Endothelial cell of umbilical vein (primary cell): ENCODE data around the gene MAML2. TPM values are rescaled to one million over a fixed set of nuclear protein-coding genes. Genes with fewer than 3 reads are reported as not detected.

ENCODE experiments used
- BruUV-seq: library from RNA; stranded (reverse); fragments of 400-500 nt; replicated peaks from 2 replicates; lab custom pipeline; 2021; lab: Mats Ljungman, UMichigan
- CTCF ChIA-PET: fragments of 300-600, 350-600 bp; sonication (Branson Sonifier 250); formaldehyde crosslinking; loops from one replicate; lab custom pipeline; 2021; ENCODE audit warnings: antibody characterized with exemption, inconsistent platforms; lab: Charles Lee
- POLR2A ChIA-PET: fragments of 300-600, 350-600 bp; sonication (Branson Sonifier 250); formaldehyde crosslinking; loops from one replicate; lab custom pipeline; 2021; ENCODE audit warnings: antibody characterized with exemption, inconsistent platforms; lab: Charles Lee
- DNase-seq: peaks from one replicate; pipeline ENCODE4 v3.0.0-alpha.2; 2011; ENCODE audit warnings: low read depth, low spot score
- FAIRE-seq: peaks from 2 replicates; lab custom pipeline; 2011; peaks lifted over from hg19 to GRCh38; lab: Jason Lieb, UNC
- H2AFZ ChIP-seq: 2 replicates; pipeline ENCODE4 v1.6.0; 2012; ENCODE audit warnings: low read depth, low read length, control low read depth, inconsistent platforms
- H3K27ac ChIP-seq: 2 replicates; pipeline ENCODE4 v1.5.1; 2011; ENCODE audit warnings: low read depth, mild to moderate bottlenecking, control low read depth, low read length, moderate library complexity; ENCODE audit not compliant: insufficient read depth
- H3K27me3 ChIP-seq, 2 experiments: 2 replicates each; pipeline versions ENCODE4 v1.6.0 to v1.6.1; 2011; ENCODE audit warnings: low read length in 2 of 2, mixed read lengths in 1 of 2; ENCODE audit not compliant: control insufficient read depth in 2 of 2, insufficient read depth in 2 of 2
- H3K36me3 ChIP-seq, 2 experiments: 2 replicates in 1 of 2; 3 replicates in 1 of 2; pipeline ENCODE4 v1.5.1; 2011; ENCODE audit warnings: low read length in 2 of 2, mild to moderate bottlenecking in 1 of 2, moderate library complexity in 1 of 2; ENCODE audit not compliant: control insufficient read depth in 2 of 2, insufficient read depth in 2 of 2; ENCODE audit errors: extremely low read depth in 1 of 2
- H3K4me1 ChIP-seq: 3 replicates; pipeline ENCODE4 v1.5.1; 2011; ENCODE audit warnings: mild to moderate bottlenecking, low read length; ENCODE audit not compliant: control insufficient read depth, insufficient read depth; ENCODE audit errors: extremely low read depth
- H3K4me2 ChIP-seq: 2 replicates; pipeline ENCODE4 v1.6.1; 2011; ENCODE audit warnings: low read length, control low read depth, mixed read lengths; ENCODE audit not compliant: insufficient read depth
- H3K4me3 ChIP-seq, 3 experiments: fragments of 200-600 bp in 1 of 3; sonication (generic), shearing (Covaris generic) in 1 of 3; replicated peaks in 1 of 3; 2 replicates each; pipeline ENCODE4 v1.5.1; 2011 to 2016; ENCODE audit warnings: control low read depth in 3 of 3, low read length in 3 of 3, mild to moderate bottlenecking in 2 of 3, inconsistent platforms in 1 of 3, low read depth in 1 of 3, moderate library complexity in 1 of 3; ENCODE audit not compliant: insufficient read depth in 1 of 3
- H3K79me2 ChIP-seq: 2 replicates; pipeline ENCODE4 v1.6.0; 2012; ENCODE audit warnings: low read length, inconsistent platforms; ENCODE audit not compliant: control insufficient read depth, insufficient read depth
- H3K9ac ChIP-seq: replicated peaks from 2 replicates; pipeline ENCODE3; 2011; ENCODE audit warnings: low read length, control low read depth; ENCODE audit not compliant: insufficient read depth; ENCODE audit errors: extremely low read depth
- H3K9me1 ChIP-seq: replicated peaks from 3 replicates; pipeline ENCODE4 v1.6.0; 2011; ENCODE audit warnings: mild to moderate bottlenecking, low read length; ENCODE audit not compliant: control insufficient read depth, insufficient read depth; ENCODE audit errors: extremely low read depth
- H3K9me3 ChIP-seq: replicated peaks from 2 replicates; pipeline ENCODE4 v1.5.1; 2012; ENCODE audit warnings: low read length, inconsistent platforms; ENCODE audit not compliant: control insufficient read depth, insufficient read depth
- H4K20me1 ChIP-seq: replicated peaks from 2 replicates; pipeline ENCODE3; 2011; ENCODE audit warnings: mild to moderate bottlenecking, low read length; ENCODE audit not compliant: control insufficient read depth, insufficient read depth; ENCODE audit errors: extremely low read depth
- EZH2 ChIP-seq: IDR thresholded peaks from 2 replicates; pipeline ENCODE4 v1.6.1; 2012; ENCODE audit warnings: borderline replicate concordance, low read depth, mild to moderate bottlenecking, moderate library complexity, low read length, inconsistent platforms; ENCODE audit not compliant: severe bottlenecking
- FOS ChIP-seq: IDR thresholded peaks from 2 replicates; pipeline ENCODE4 v1.6.1; 2011; ENCODE audit warnings: mild to moderate bottlenecking, low read length, moderate library complexity, borderline replicate concordance; ENCODE audit not compliant: insufficient read depth
- GATA2 ChIP-seq: IDR thresholded peaks from 2 replicates; pipeline ENCODE4 v1.7.0; 2011; ENCODE audit warnings: low read depth, mild to moderate bottlenecking, moderate library complexity, mixed read lengths, low read length; ENCODE audit not compliant: insufficient read length, insufficient read depth
- JUN ChIP-seq: IDR thresholded peaks from 2 replicates; pipeline ENCODE4 v1.6.1; 2011; ENCODE audit warnings: borderline replicate concordance, low read depth; ENCODE audit not compliant: insufficient read length, insufficient read depth
- MYC ChIP-seq: IDR thresholded peaks from one replicate; pipeline ENCODE4 v1.6.1; 2011; ENCODE audit warnings: mild to moderate bottlenecking, low read depth, low read length
- POLR2AphosphoS5 ChIP-seq: IDR thresholded peaks from 2 replicates; pipeline ENCODE4 v1.6.1; 2012; ENCODE audit warnings: low read depth, mild to moderate bottlenecking, control low read depth, low read length, moderate library complexity; ENCODE audit not compliant: insufficient read depth
- dilution Hi-C: fragments of 300-500 bp; cut with MboI; formaldehyde crosslinking; loops from one replicate; pipeline ENCODE4 v1.15.0; 2019; ENCODE audit warnings: low sequenced_read_pairs; ENCODE audit not compliant: extremely low pct_ligation_motif_present
- intact Hi-C: fragments of 100-400 bp; cut with micrococcal nuclease; formaldehyde crosslinking; loops from one replicate; pipeline ENCODE4 v1.10.0; 2022
- polyA plus RNA-seq, 4 experiments: library from polyadenylated mRNA; depleted of rRNA in 3 of 4; stranded (reverse) in 3 of 4; unstranded in 1 of 4; fragments of >200 nt; gene quantifications; 2 replicates each; pipeline versions ENCODE4 v1.2.1 to v1.2.3, GENCODE V29; 2011 to 2012; ENCODE audit warnings: missing spikeins in 1 of 4
- total RNA-seq: library from RNA; stranded (reverse); gene quantifications from 2 replicates; pipeline ENCODE4 v1.2.3, GENCODE V29; 2021

Gene MAML2
- total and polyA plus RNA-seq, 2 donors (not counting 3 experiments of a cell fraction or from before 2014, with no cell fraction given), result 12.4 to 16.8 TPM

DNA sequence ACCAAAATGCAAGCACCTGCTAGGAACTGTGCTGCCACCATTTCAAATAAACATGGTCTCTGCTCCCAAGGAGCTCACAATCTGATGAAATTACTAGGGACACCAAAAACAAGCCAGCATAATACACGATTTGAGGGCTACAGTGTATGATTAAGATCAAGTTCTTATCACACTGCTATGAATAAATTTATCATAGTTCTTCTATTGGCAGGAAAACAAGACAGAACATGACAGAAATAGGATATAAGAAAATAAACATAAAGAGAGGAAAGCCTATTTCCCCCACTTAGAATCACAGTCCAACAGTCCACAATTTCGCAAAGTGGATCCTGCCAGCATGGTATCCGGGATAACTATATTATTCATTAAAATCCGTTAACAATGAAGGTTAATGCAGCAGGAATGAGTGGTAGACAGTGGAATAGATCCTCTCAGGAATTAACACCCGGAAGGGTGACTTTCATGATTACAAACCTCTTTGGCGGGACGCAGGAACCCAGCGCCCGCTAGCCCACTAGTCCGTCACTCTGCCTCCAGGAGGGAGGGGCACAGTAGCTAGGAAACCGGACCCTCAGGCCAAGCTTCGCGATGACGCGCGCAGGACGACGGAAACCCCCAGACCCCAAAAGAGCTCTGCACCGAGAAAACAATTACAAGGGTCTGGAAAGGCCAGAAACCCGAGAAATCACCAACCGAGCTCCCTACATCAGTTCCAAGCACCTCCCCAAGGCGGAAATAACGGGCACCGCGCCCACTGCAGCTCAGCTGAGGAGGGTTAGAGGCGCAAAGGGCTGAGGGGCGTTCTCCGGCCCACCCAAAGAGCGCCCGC is 46.1 kb upstream of the MAML2 start:
- Histone ChIP-seq H3K36me3 (peaks cover 0 to 2% of the 10 kb centered on the region in 2 experiments), H3K9me1 (no peaks in the 10 kb centered on the region), H3K4me1 (peaks cover 19% of the 10 kb centered on the region), H3K27ac (peak overlapping the region; percentile 61), H4K20me1 (no peaks in the 10 kb centered on the region), H2AFZ (peak overlapping the region; percentile 78), H3K27me3 (no peaks in the 10 kb centered on the region), H3K4me3 (peak overlapping the region; percentile 84 to 98 (median 94)), H3K9ac (peak overlapping the region; percentile 97), H3K79me2 (peaks cover 44% of the 10 kb centered on the region), H3K4me2 (peak overlapping the region; percentile 99), H3K9me3 (no peaks in the 10 kb centered on the region)
- intact Hi-C loops, result loop anchor here (1.0 to 2.0 kb wide), 4 partner anchors 46 to 472 kb away; partner anchors contain the start of genes MAML2 and MTMR2
- FAIRE-seq (peak; percentile 38), DNase-seq (peak; percentile 65)
- CTCF ChIA-PET, result interaction anchor here (0.6 to 4.6 kb wide), 14 partner anchors 47 to 599 kb away, joined by 3 to 36 read pairs (median 5); partner anchors contain the start of genes FAM76B and MAML2
- POLR2A ChIA-PET, result interaction anchor here (0.5 to 1.4 kb wide), 7 partner anchors 46 to 1605 kb away, joined by 3 to 8 read pairs (median 3); partner anchors contain the start of gene MAML2
- dilution Hi-C loops, result no loop called here
- TF ChIP-seq EZH2, result no peak
- TF ChIP-seq GATA2, result no peak
- no peak for TF ChIP-seq MYC
- no peak for TF ChIP-seq POLR2AphosphoS5
- TF ChIP-seq FOS, result no peak
- TF ChIP-seq JUN, result no peak
- BruUV-seq, result TSS peak; percentile 46
